MV-4-11 (cell line): Measurements from ENCODE around the gene DNAJC17.

ENCODE experiments used
- DNase-seq: peaks from one replicate; lab custom pipeline; 2025; lab: John Stamatoyannopoulos, UW

DNAJC17 gene

DNA sequence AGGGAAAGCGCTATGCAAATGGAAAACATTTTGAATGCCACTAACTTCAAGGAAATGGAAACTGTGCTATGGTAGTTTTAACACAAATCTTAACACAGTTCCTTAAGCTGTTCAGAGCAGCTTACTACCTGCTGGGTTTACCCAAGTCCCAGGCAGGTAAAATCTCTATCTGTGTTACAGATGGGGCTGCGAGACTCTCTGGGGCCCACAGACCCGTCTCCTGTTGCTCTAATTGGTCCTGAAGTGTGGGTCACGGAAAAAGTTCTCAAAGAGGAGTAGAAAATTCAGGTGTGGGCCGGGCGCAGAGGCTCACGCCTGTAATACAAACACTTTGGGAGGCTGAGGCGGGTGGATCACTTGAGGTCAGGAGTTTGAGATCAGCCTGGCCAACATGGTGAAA, 17.3 kb downstream of the DNAJC17 start:
- DNase-seq = no peak

DNA sequence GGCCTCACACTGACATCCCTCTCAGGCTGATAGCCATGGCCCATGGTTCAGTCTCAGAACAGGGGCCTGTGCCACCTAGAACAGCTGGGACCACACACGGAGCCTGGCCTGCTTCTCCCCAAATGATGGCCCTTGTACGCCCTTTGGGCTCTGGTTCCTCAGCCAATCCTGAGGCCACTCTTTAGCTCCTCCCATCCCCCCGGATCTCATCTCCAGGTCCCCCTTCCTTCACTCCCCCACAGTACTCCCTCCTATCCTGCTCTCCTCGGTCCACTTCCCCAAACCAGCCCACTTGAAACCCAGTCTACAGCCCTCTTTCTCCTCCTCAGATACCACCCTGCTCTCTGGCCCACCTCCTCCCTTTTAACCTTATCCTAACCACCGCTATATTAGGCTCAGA, 18.2 kb downstream of the DNAJC17 start:
- DNase-seq = no peak

DNA sequence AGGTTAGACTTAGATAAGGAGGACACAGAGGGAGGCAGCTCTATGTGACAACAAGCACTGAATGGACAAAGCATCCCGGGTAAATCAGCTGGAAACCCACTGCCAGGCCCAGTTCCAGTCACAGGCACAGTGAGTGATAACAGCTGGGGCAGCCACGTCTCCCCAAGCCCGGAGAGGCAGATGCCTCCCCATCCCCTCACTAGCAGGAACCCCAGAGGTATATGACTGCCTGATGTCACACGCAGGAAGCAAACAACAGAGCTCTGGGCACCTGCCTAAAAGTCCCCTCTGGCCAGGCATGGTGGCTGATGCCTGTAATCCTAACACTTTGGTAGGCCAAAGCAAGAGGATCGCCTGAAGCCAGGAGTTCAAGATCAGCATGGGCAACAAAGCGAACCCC, 19.3 kb downstream of the DNAJC17 start:
- no peak for DNase-seq

DNA sequence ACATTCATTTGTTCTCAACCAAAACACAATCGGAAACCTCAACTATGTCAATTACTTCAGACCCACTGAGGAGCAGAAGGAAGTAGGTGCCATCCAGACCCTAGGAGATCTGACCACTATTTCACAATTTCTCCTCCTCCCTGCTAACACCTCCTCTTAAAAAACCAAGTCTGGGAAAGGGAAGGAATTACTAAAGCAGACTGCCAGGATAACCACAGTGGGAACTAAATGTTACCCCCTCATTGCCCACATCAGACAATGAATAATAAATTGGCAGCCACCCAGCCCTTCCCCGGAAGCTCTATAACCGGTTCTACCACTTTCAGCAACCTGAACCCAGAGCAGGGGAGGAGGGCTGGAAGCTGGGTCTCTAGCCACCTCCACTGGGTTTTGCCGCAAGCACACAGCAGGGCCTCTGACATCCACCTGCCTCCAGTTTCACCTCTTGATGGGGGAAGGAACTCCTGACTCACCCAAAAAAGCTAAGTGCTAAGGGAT, 19.9 kb downstream of the DNAJC17 start:
- DNase-seq = peak; percentile 79

DNA sequence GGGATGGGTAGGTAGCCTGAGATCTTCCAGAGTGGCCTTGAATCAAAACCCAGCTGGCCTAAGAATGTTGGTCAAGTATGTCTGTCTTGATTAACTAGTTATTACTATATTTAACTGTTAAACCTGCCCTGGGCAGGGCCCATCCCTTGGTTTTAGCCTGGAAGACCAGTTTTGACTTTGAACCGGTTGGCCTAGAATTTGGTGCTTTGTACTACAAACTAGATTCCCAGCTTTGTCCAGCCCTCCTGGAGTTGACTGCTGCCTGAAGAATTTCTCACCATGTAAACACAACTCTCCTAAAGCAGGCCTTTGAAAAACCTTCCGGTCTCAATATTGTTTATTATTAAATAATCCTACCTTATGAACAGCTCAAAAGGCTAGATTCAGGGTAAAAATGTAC, 21.5 kb downstream of the DNAJC17 start:
- DNase-seq = no peak

DNA sequence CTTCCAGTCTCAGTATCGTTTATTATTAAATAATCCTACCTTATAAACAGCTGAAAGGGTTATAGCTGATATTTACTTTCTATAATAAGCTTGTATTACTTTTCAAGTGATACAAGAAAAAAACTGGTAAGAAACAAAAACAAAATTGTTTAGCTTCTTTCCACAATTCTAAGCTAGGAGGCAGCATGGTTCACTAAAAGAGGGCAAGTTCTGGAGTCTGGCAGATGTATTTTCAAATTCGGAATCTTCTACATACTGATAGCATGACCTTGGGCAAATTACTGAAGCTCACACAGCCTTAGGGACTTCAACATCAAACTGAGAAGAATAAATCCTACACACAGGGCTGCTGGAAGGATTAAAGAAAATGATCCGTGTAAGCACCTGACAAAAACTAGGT, 22.1 kb downstream of the DNAJC17 start:
- no peak for DNase-seq

DNA sequence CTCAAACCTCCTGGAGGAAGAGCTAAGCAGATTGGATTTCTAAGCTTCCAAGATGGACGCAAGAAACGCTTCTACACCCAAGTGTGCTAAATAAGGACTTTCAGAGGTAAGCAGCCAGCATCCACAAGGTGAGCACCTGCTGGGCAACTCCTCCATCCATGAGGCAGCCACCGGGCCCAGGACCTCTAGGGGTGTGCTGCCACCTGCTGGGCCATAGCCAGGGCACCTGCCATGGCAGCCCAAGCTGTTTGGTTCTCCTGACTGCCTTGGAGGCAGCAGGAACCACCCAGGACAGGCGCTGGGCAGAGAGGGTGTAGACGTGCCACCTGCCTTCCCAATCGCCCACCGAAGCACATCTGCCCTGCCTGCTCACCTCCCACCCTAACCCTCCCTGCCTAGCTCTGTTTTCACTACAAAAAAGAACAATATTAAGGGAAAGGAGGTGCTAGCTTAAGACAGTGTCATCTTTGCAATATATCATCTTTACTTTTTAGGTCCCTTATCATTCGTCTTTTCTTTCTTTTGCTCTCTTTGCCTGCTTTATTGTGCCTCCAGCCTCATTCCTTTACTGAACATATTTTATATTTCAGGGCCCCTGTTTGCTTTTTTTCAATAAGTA, 24.6 kb downstream of the DNAJC17 start:
- no peak for DNase-seq

DNA sequence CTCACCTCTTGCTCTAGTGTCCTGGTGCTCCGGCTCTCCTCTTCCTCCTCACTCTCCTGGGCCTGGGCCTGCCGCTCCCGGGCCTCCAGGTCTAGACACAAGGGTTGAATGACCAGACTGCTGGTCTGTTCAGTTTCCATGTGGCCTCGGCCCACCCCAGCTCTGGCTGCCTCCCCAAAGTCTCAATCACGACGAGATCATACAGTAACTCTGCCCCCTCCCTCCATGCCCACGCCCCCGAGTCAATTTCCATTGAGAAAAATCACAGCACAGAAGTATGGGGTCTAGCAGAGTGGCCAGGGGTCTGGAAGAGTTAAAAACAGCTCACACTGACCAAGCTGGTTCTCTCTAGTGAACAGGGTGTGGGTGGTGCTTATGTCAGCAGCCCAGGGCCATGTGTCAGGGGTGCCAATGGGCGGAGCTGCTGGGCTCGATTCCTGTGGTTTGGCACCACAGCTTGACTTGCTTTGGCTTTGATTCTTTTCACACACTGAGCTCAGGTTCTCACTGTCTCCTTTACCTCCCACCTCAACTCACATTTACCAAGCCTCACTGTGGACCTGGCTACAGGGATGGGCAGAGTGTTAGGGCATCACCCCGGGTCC, 30.6 kb downstream of the DNAJC17 start:
- DNase-seq = no peak

DNA sequence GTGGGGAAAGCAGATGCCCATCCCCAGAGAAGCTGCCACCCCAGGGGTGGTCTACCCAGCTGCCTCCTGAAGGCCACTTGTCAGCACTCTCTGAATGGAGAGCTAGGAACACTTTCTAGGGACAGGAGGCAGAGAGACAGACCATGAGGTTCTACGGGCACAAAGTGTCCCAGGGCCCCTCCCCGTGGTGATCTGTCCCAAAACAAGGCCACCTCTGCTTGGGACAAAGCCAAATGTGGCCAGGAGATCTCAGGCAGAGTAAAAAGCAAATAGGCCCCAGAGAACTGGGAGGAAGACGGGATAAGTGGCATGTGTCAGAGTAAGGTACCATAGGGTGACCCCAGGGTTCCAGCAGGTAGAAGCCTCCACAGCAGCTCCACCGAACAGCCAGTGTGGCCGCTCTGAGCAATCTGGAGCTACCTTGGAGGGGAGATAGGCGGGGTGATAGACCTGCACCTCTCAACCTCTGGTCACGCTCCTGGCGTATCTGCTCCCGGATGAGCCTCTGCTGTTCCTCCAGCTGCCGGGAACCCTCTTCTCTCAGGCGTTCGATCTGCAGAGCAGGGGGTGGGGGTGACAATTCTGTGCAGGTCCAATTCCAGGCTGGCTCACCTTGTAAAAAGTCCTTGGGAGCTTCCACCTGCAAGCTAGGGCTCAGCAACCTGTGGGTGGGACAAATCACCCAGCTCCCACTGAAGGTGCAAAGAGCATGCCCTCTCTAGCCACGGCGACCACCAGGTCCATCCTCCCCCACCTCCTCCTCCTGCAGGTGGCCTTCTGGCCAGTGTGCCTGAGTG, 31.3 kb downstream of the DNAJC17 start:
- no peak for DNase-seq

DNA sequence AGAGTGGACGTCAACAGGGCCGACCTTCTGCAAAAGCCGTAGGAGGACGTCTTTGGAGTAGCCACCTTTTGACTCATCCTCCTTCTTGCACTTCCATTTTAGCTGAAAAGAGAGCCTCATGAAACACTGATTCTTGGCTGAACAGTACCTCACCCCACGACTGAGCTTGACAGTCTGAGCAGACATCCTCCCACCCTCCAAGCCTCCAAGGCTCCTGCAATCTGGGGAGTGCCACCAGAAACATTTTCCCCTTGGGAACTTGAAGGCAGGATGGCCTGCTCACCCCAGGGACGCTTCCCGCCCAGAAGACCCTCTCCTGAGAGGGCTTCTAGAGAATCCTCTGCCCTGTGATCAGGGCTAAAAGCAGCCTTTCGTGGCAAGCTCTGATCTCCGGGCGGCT, 32.3 kb downstream of the DNAJC17 start:
- no peak for DNase-seq

DNA sequence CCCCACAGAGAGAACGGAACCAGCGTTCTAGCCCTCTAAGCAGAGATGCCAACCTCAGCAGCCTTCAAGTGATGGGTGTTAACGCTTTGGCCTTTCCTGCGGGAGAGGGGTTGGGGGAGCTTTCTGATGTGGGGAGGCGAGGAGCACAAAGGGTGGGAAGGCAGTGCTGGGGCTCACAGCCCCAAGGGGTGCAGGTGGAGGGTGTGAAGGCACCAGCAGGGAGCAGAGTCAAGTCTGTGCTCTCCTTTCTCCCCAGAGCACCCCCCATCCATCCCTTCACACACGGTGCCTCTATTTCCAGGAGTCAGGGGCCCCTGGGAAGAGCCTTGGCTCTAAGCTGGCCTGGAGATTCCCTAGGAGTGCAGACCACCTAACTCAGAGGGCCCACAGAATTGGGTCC, 33.4 kb downstream of the DNAJC17 start:
- no peak for DNase-seq

DNA sequence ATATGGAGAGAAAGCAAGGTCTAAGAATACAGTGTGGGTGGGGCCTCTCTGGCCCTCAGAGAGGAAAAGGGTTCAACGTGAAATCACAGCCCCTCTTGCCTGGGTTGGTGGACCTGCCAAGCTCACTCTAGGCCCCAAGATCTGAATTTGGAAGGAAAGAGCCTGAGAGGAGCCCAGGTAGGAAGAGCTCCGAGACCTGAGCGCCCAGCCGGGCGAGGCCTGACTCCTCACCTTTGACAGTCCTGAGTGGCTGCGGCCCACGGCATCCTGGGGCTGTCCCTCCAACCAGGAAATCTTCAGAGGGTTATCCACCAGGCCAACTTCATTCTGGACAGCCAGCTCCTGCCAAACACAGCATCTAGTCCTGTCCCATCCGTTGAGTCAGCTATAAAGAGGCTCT, 33.8 kb downstream of the DNAJC17 start:
- DNase-seq = no peak

DNA sequence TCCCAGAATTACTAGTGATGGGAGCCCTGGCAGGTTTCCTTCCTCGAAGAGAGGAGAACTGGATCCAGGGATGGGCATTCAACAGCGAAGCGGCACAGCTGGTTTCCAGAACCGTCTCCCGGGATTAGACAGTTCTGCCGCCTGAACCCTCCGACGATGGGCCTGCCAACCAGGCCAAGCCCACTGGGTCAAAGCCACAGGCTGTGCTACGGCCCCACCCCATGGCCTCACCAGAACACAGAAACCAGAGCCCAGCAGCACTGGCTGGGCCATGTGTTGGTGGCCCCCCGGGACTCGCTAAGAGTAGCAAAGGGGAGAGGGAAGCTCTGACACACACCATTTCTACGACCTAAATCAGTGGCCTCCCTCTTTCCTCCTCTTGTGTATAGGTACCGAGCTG, 35.3 kb downstream of the DNAJC17 start:
- DNase-seq = no peak

DNA sequence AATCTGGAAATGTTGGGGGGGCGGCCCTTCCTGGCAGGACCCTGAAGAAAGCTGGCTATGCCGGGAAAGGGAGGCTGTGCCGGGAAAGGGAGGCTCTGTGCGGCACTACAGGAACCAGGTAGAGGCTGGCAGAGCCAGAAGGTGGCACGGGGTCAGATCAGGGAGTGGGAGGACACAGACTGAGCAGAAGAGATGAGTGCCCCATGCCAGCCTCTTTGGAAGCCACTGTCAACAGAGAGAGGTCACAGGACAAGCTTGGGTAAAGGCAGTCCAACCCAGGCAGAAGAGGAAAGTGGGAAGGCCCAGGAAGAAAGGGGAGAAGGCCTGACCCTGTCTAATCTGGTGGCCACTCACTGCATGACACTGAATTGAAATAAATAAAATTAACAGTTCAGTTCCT, 36.0 kb downstream of the DNAJC17 start:
- DNase-seq = no peak

DNA sequence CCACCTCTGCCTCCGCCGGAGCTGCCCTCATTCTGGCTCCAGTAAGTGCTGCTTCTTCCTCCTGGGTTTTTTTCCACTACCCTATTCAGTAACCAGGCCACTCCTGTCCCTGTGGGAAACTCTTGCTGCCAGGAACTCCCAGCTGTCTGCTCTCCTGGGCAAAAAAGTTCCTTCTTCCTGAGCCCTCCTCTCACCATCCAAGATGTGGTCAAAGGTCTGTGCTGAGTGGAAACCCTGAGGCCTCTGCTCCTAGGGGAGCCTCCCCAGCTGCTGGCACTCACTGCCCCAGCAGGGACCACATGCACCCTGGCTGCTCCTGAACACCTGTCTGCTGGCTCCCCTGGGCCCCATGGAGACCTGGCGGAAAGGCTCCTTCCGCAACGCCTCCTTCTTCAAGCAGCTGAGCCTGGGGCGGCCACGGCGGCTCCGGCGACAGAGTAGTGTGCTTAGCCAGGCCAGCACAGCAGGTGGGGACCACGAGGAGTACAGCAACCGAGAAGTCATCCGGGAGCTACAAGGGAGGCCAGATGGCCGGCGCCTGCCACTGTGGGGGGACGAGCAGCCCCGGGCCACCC, 37.0 kb downstream of the DNAJC17 start:
- DNase-seq = no peak

DNA sequence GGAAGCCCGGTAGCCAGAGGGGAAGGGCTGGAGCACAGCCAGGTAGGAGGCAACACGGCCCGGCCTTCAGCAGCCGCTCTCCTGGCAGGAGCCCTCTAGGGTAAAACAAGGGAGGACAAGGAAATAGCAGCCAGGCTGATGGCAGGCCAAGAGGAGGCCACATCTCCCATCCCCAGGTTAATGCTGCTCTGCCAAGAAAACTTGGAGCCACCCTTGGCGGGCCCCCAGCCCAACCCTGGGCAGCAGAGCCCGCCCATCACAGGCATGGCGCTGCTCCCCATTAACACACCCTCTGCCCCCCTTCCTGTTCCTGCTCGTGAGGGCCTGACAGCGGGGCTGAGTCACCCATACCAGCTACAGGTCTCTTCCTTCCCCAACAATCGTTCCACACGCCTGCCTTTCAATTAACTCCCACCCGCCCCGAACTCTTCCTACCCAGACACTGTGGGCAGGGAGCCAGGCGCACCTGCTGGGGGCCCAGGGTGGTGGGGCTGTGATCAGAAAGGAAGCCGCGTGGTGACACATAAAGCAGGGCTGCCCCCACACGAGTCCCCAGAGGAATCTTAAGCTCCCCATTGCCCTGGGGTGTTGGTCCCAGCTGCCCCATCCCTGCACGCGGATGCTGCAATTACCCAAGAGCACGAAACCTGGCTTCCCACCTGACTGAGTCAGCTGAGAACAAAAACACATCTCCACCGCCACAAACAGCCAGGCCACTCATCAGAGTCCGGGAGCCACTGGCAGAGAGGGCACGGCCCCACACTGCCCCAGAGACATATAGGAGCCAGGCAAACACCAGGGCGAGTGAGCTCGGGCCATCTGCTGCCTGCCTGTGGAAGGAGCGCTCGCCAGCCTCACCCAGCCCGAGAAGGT, 37.8 kb downstream of the DNAJC17 start, which contains the start of gene C15orf62:
TSS of gene C15orf62 (plus strand) at position 707 of the 873 bp plus-strand sequence. CDS start 516 bp downstream, outside the sequence.
- peak; percentile 49 for DNase-seq

DNA sequence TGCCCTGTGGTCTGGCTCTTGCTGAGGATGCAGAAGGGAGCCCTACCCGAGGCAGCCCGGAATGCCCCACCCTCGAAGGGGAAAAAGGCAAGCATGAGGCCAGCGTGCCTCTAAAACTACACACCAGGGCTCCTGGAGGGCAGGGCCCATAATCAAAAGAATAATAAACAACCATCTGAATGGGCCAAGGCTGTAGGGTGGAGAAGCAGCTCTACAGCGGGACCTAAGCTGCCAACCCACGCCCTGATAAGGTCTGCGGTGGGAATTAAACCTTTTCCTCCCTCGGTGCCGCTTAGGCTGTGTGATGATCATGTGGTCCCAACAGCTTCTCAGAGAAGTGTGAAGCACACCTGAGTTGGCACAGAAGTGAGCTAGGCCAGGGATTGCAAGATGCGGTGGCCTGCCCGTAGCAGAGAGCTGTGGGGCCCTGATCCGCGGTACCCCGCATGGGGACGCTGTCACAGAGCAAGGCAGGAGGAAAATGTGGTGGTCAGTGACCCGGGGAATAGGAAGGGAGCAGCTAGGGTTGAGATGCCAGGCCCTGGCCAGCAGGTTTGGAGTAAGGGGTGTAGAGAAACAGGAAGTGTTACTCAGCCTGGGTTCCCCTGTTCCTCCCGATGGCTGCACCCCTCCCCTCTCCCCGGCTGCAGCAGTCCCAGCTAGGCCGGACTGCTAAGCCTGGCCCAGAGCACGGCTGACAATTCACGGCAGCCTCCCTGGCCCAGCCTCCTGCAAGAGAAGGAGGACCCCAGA, 38.6 kb downstream of the DNAJC17 start:
- DNase-seq = no peak

DNA sequence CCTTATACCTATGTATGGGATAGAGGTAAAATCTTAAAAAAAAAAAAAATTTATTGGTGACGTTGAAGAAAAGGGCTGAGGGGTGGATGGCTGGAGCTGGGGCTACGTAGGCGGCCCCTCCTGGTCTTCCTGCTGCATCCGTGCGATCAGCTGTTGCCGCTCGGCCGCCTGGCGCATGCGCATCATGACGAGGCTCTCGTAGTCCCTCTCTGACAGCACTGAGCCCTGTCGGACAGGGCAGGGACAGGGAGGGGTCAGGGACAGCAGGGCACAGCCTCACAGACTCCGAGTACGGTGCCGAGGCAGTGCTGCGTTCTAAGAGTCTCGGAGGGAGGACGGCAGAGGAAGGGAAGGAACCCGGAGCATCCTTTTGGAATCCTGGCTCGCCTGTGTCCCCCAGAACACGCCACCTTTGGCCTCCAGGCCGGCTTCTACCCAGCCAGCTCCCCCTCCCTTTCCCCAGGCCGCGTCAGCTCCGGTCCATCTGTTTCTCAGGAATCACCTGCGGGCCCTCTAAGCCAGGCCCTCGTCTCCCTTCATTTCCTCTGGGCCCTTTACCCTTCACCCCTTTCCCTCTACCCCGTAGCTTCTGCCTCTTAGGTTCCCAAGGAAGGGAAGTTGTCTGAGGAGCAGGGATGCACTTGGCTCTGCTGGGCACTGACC, 39.3 kb downstream of the DNAJC17 start:
- DNase-seq = no peak

DNA sequence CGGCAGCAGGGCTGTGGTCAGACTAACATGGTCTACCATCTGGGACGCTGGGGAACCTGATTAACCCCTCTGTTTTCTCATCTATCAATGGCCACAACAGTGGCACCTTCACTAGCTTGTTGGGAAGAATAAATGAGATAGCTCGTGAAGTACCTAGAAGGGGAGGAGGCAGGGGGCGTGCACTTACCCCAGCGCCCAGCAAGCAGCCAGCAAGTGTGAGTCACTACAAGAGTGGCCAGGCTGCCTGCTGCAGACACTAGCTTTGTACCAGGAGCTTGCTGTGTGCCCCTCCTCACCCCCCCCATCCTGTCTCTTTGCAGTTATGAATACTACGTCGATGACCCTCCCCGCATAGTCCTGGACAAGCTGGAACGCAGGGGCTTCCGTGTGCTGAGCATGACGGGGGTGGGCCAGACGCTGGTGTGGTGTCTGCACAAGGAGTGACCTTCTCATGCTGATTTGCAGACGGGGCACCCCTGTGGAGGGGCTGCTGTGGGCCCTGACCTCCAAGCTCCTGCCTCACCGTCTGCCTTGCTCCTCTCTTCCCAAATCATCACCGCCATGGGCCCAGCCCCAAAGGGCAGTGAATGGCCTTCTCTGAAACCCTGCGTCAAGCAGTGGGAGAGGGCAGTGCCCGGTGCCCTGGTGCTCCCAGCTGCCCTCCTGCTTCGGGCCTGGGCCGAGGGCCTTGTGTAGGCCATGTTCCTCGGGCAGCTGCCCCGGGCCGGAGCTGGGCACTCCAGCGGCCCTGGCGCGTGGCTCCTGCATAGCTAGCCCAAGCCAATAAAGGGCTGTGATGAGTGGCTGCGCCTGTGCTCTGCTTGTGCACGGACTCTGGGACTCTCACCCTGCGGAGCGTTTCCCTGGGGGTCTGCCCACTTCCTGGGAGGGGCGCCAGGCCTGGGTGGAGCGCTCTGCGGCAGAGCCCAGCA, 40.1 kb downstream of the DNAJC17 start:
- no peak for DNase-seq
